DMS53 (cell line): Measurements from ENCODE around the gene PNMA8C.
"Not testable (repeated sequence)": the region's sequence is repeated elsewhere in the genome, so short reads cannot be mapped to it uniquely, and the experiment has no call there.

Experiments used
- DNase-seq: peaks from one replicate; lab custom pipeline; 2025; lab: John Stamatoyannopoulos, UW

Gene PNMA8C

DNA sequence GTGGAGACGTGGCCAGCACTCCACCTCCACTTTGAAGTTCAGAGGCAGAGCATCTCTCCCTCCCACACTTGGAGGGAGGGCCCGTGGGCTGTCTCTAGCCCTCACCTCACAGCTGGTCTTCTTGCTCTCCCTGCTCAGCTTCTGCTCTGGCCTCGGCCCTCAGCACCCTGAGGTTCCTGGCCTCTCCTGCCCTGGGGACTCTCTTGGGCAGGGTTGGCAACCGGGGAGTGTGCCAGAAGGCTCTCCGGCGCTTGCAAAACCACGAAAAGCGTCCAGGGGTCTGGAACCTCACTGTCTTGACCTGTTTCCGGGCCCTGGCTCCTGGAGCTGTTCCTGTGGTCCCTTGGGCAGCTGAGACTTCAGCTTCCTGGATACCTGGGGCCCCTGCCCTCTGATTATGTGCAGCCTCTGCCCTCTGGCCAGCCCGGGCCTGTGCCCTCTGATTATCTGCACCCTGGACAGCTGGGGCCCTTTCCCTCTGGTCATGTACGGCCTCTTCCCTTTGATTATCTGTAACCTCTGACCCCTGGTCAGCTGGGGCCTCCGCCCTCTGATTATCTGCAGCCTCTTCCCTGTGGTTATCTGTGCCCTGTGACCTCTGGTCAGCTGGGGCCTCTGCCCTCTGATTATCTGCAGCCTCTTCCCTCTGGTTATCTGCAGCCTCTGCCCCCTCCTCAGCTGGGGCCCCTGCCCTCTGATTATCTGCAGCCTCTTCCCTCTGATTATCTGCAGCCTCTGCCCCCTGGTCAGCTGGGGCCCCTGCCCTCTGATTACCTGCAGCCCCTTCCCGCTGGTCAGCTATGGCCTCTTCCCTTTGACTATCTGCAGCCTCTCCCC, 17.4 kb downstream of the PNMA8C start:
- no peak for DNase-seq

DNA sequence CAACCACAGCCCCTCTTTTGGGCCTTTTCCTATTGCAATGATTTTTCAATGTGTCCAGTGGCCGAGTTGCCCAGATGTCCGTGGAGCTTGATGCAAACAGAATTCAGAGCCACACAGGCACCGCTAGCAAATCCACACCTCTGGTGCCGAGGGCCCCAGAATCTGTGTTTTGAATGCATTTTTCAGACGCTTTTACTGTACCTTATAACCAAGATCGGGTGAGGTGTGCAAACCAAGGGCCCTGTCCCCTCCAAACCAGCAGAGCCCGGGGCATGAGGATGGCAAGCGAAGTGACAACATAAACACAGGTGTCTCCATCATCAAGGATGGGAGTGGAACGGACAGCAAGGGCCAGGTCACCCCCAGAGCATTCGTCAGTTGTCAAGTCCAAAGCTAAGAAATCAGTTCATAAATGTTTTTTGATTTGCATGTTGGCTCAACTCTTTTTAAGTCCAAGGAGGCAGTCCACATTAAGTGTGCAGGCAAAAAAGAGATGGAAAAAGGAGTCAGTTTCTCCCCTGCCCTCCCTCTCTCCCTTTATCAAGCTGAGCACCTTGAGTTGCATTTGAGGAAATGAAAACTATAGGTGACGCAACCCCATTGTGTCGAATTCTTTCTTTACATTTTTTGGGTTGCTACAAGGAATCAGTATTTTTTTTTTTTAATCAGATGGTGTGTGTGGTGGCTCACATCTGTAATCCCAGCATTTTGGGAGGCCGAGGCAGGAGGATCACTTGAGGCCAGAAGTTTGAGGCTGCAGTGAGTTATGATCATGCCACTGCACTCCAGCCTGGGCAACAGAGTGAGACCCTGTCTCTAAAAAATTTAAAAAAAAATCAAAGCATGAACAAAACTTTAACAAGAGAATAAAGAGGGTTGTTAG, 18.3 kb downstream of the PNMA8C start:
- DNase-seq, result no peak

DNA sequence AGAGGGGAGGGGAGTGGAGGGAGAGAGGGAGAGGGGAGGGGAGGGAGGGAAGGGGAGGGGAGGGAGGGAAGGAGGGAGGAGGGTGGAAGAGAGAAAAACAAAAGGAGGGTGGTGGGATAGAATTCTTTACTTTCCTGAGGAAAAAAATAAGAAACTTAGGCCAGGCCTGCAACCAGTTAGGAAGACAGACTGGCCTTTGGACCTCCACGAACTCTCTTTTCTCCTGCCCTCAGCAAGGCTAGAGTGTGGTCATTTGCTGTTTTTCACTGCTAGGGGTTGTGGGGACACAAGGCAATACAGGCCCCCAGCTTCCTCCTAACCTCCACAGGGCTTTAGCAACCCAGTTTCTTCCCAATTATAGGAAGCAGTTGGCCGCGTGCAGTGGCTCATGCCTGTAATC, 19.5 kb downstream of the PNMA8C start:
- DNase-seq, result no peak

DNA sequence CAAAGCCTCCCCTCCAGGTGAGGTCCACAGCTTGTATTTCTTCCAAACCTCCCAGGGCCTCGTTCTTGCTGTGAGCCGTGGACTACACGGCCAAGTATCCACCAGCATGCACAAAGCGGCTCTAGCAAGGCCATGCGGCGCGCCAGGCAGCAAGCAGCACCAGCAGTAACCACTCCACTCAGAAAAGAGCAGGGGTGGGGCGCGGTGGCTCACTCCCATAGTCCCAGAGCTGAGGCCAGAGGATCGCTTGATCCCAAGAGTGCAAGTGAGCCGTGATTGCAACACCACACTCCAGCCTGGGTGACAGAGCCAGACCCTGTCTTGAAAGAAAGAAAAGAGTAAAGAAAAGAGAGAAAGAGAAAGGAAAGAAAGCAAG, 20.1 kb downstream of the PNMA8C start:
- no peak for DNase-seq

DNA sequence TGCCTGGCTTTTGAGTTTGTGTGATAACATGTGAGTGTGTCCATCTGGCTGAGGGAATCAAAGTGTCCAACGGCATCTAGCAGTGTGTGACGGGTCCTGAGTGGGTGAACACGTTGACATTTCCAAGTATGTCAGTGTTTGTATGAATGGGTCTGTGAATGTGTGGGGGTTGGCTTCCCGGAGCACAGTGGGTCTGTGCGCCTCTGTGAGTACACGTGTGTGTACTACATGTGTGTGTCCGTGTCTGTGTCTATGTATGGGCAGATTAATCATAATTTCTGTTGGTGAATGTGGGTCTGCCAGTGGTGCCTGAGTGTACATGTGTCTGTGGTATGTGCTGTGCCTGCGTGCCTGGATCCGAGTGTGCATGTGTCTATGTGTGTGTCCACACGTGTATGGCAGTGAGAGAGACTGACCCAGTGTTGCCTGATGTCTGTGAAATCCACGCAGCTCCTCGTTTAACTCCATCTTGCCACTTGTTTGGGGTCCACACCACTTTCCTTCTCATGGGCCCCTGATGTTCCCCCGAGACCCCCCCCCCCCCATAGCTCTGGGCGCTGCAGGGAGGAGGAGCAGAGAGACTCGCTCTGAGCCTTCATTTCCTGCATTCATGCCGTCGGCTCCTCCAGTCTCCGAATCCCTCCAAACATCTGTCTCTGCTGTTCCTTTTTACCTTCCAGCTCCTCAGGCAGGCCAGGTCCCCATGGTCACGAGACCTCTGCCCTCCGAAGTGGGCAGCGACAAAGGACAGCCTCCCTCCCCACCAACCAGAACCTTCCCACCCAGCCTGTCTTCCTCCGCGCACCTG, 20.7 kb downstream of the PNMA8C start:
- DNase-seq, result no peak

DNA sequence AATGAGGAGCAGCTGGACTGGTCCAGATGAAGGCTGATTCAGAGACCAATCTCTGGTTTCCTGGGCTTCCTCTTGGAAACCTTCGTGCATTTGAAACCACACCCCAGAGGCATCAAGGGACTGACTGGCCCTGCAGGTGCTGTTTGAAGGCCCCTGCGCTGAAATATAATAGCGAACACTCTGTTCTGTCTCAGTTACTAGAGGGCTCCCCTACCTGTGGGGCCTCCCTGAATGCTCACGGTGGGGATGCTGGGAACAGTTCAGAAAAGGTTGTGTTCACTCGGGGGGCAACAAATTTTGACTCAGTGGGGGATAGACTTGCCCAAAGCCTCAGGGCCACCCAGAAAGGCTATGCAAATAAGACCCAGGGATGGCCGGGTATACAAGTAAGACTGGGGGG, 21.8 kb downstream of the PNMA8C start:
- peak; percentile 86 for DNase-seq

DNA sequence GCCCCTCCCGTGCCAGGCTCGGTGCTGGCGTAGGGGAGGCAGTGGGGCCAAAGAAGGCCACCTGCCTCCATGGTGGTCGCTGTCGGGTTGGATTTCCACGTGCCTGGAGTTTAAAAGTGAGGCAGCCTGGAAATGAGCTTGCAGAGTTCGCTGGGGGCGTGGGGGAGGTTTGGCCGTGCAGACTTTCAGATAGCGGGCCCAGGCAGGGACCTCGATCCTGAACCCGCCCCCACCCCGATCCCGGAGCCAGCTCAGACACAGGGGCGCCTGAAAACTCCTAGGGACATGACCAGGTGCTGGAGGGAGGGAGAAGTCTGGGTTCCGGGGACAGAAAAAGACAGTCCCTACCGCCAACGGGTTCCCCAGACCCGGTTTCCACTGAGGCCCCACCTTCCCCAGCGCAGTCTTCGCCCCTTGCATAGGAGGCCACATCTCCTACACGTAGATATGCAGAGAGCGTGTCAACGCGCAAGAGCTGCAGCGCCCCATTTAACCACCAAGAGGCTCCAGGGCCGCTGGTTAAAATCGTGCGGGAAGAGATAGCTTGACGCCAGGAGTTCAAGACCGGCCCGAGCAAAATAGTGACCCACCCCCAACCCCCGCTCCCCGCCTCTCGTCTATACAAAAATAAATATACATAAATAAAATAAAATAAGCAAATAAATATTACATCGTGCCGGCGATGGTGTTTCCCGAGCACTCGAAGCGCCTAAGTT, 23.8 kb downstream of the PNMA8C start:
- DNase-seq, result peak; percentile 78

DNA sequence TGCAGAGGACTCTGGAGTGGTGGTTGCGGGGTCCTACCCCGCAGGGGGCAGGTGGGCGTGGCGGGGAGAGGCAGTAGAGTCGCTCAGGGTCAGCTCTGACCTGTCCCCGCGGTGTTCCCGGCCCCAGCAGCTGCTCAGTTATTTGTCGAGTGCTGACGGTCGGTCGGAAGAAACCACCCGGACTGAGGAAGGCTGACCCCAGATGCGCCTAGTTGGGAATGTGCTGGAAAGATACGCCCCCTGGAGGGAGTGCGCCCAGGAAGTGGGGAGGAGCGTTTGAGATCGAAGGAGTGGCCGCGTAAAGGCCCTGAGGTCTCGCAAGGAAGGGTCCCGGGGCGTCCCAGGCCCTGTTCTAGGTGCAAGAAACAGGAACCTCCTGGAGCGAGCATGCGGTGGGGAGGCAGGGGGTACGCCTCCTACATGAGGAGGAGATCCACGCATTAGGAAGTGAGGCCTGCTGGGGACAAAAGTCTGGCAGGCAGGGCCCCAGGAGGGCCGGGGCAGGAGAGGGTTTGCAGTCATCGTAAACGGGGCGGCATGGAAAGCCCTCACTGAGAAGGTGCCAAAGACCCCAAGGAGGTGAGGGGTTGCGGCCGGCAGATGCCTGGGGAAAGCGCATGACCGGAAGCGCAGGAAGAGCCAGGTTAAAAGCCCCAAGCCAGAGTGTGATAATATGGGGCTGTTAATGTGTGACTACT, 24.5 kb downstream of the PNMA8C start:
- DNase-seq, result peak; percentile 72

DNA sequence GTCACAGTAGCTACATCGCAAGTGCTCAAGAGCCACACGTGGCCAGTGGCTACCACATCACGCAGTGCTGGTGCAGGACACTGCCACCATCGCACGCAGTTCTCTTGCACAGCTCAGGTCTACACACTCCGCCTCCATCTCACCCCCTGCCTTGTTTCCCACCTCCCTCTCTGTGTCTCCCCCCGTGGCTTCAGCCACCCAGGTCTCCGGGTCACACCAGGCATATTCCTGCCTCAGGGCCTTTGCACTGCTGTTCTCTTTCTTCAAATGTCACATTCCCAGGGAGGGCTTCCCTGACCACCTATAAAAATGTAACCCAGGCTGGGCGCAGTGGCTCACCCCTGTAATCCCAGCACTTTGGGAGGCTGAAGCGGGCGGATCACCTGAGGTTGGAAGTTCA, 26.0 kb downstream of the PNMA8C start:
- no peak for DNase-seq

DNA sequence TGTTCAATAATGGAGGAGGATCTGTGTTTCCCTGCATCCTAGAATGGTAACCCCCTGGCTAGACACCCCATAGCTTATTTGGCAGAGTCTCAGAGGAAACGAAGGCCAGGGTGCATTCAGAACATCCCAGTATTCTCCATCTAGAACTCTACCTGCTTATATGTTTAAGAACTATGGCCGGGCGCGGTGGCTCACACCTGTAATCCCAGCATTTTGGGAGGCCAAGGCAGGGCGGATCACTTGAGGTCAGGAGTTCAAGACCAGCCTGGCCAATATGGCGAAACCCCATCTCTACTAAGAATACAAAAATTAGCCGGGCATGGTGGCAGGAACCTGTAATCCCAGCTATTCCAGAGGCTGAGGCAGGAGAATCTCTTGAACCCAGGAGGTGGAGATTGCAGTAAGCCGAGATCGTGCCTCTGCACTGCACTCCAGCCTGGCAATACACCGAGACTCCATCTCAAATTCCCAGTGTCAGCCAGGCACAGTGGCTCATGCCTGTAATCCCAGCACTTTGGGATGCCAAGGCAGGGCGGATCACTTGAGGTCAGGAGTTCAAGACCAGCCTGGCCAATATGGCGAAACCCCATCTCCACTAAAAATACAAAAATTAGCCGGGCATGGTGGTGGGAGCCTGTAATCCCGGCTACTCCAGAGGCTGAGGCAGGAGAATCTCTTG, 30.8 kb downstream of the PNMA8C start:
- DNase-seq, result not testable (repeated sequence)

DNA sequence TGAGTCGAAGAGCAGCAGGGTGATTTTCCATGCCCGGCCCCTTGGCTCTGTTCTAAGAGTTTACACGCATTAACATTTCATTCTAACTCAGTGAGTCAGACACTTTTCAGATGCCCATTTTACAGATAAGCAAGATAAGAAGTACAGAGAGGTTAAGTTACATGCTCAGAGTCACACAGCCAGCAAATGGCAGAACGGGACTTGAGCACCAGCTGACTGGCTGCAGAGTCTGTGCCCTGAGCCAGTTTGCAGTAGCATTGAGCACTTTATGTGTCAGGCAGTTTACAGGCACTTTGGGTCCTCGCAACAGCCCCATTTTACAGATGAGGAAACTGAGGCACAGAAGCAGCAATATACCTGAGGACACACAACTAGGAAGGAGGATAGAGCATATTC, 34.3 kb downstream of the PNMA8C start:
- no peak for DNase-seq

DNA sequence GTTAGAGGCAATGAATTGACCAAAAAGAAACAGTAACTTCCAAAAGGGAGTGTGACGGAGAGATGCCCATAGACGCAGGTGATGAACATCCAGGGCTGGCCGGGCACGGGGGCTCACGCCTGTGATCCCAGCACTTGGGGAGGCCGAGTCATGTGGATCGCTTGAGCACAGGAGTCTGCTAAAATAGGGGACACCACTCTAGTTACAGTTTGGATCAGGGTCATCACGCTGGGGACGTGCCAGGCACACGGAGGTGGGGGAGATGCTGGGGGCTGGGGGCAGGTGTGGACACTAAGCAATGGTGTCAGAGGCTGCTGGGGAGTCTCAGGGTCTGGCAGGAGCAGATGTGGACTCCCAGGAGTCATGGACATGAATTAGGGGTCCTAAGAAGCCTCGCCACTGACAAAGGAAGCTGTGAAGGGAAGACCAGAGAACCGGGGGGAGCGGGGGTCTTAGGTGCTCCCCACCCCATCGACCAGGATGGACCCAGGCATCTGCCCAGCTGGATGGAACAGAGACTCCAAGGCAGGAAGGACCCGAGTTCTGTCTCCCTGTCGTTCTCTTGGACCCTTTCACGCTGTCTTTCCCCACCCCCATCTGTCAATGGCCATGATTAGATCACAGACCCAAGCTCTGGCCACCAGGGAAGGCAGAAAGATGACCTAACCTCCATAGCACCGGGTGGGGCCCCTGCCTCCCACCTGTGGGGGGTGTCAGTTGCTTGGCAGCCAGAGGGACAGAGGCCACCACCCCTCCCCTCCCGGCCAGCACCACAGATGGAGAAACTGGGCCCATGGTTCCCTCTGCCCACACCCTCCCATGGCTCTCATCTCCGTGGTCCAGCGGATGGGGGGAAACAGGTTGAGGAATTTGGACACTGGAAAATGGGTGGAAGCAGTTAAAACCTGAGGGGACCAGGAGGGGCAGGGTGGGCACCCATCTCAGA, 35.0 kb downstream of the PNMA8C start:
- DNase-seq, result peak; percentile 19

DNA sequence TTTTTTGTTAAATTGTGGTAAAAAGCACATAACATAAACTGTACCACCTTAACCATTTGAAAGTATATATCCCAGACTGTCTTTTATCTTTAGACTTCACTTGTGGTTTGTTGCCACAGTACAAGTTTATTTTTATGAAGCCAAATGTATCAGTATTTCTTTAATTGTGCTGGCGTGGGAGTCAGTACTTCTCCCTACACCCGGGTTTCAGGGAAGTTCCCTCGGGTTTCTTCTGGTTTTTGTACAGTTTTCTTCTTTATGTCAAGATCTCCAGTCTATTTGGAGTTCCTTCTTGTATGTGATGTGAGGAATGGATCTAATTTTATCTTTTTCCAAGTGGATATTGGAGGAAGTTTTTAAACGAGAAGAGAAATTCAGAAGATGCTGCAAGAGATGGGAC, 35.9 kb downstream of the PNMA8C start:
- DNase-seq, result no peak

DNA sequence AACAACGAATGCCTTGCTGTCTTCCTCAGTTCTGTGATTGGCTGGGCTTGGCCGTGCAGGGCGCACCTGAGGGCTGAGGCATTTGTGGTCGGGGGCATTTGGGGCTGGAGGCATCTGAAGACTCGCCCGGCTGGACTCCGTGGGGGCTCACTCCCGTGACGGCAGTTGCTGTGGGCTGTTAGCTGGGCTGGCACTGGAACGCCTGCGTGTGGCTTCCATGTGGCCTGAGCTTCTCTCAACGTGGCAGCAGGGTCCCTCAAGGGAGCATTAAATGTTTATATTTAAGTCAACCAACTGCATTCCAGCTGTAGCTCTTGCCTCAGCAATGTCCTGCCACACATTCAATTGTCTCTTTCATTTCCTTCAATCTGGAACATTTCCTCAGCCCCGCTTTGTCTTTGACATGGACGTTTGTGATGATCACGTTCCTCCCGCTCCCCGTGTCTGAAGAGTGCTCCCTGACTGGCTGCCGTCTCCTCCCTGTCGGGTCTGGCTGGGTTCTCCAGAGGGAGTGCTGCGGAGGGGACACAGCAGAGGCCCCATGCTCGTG, 36.4 kb downstream of the PNMA8C start:
- DNase-seq, result no peak

DNA sequence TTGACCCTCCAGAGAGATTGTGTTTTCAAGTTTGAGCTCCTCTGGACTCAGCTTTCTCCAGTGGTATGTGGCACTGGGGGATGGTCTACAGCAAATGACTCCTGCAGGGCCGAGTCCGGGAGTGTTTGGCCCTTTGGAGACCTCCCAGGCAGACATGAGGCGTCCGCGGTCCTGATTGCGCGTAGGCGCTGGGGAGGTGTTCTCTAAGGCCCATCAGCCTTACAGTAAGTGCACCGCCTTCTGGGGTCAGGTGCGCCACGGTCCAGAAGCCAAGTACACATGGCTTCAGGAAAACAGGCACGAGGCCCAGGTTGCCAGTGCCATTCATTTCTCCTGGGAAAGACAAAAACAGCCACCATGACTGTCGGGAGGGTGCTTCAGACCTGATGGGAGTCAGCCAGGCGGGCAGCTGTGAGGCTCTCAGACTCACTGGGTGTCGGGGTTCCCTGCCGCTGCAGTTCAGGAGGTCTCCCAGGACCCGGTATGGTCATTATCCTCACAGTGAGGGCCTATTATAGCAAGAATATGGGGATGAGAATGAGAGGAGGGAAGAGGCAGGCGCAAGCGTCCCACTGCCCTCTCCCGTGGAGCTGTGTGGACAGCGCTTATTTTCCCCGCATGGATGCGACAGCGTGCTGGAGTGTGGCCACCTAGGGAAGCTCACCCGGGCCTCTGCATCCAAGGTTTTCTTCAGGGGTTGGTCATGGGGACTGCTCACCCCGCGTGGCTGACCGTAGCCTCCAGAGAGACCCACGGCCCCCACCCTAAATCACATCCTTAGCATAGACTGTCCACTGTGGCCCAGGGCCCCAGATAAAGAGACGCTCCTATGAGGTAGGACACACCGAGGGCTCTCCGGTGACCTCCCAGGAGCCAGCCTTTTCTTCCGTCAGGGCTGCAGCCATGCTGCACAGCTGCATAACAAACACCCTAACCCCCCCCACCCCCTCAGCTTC, 37.2 kb downstream of the PNMA8C start:
- DNase-seq, result no peak

DNA sequence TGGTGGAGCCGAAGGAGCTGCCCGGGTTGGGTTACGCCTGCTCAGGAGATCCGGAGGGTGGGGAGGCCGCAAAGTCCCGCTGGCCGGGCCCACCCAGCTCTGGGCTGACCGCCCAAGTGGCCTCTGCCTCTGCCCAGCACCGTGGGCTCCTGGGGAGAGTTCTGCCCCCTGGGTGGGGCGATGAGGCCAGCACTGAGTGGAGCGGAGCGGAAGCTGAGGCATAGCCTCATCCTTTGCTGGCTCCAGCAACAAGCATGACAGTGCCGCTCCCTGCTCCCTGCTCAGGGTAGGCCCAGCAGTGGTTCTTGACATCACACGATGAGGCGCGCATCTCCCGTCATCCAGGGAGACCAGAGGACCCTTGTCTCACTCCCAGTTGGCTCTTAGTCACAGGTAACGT, 37.9 kb downstream of the PNMA8C start:
- DNase-seq, result no peak

DNA sequence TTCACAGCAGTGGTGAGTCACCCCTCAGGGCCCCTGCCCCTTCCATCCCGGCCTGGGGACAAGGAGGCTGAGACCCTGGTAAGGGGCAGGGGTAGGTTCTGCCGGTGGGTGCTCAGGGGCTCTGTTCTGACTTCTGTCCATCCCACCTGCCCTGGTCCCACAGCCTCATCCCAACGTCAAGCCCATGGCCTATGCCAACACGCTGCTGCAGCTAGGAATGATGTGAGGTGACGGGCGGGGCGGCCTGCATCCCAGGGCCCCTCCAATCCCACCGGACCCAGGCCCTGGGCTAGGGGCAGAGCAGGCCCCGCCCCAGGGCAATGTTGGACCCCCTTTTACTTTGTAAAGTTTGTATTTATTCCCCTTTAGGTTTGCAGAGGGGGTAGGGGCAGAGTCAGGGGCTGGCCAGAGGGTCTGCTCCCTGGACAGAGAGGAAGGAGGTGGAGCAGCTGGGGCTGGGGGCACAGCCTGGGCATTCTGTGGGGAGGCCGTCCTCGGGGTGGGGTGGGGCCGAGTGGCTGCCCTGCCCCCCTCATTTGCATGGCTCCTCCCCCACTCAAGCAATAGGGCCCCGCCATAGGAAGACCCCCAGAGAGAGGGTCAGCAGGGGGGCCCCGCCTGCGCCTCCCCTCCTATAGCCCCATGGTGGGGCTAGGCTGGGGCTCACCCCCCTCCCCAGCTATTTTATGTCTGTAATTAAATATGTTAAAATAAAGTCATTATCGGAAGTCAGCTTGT, 38.4 kb downstream of the PNMA8C start:
- no peak for DNase-seq
